Activated T-cell treated with anti-CD3 and anti-CD28 coated beads, Interleukin-2, amount 50 U/mL, for 4 hours (primary cell): Measurements from ENCODE around the gene TULP4. TPM values are rescaled to one million over a fixed set of nuclear protein-coding genes. Genes with fewer than 3 reads are reported as not detected.

ENCODE experiments used
- ATAC-seq, 2 donors: fragments of 200-7000 bp; cut with Tn5 transposase; one replicate each; pipeline ENCODE4 v1.10.0; 2021
- DNase-seq: peaks from one replicate; pipeline ENCODE4 v3.0.0-alpha.2; 2020
- H3K27me3 Mint-ChIP-seq: one replicate; pipeline ENCODE4 v1.8.0; 2021; ENCODE audit warnings: low read depth, mixed read lengths
- H3K36me3 Mint-ChIP-seq: one replicate; pipeline ENCODE4 v1.8.0; 2022; ENCODE audit warnings: mixed read lengths; ENCODE audit not compliant: insufficient read depth
- H3K4me1 Mint-ChIP-seq: one replicate; pipeline ENCODE4 v1.8.0; 2021; ENCODE audit warnings: low read depth, mixed read lengths
- H3K4me3 Mint-ChIP-seq: one replicate; pipeline ENCODE4 v1.8.0; 2021; ENCODE audit warnings: mild to moderate bottlenecking, moderate library complexity, mixed read lengths
- H3K9me3 Mint-ChIP-seq: one replicate; pipeline ENCODE4 v1.8.0; 2021; ENCODE audit warnings: mixed read lengths
- total RNA-seq, 3 donors: library from RNA; stranded (reverse); gene quantifications; one replicate each; pipeline ENCODE4 v1.2.1, GENCODE V29; 2021

Gene TULP4
- total RNA-seq, 3 donors from 2014 or later, result 23.4 to 24.8 (median 23.9) TPM

DNA sequence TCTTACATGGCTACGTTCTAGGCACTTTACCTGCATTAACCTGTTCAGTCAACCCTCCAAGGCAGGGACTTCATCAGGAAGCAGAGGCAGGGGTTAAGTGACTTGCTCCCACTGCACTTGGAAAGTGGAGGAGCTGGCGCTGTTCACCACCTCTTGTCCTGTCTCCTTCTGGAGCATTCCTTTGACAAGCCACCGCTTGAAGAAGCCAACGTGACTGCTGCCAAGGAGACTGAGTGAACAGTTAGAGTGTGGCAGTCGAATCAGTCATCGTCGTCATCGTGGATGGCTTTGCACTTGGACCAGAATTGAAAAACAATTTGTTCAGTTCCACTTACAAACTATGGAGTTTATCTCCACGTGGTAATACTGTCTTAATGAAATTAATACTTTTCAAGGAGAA is 60.9 kb downstream of the TULP4 start:
- Mint-ChIP-seq H3K27me3 (no peaks in the 10 kb centered on the region), H3K9me3 (no peaks in the 10 kb centered on the region), H3K4me1 (no peaks in the 10 kb centered on the region), H3K36me3 (peaks cover 6% of the 10 kb centered on the region), H3K4me3 (no peak overlapping the region)
- DNase-seq (no peak), ATAC-seq (no peak)

GRCh38 chr6:158374020-158374419 is 61.8 kb downstream of the TULP4 start:
- H3K9me3 Mint-ChIP-seq, result no peaks in the 10 kb centered on the region
- H3K4me3 Mint-ChIP-seq, result no peak overlapping the region
- DNase-seq (no peak), ATAC-seq (no peak)
- H3K4me1 Mint-ChIP-seq, result peaks cover 3% of the 10 kb centered on the region
- peaks cover 6% of the 10 kb centered on the region for H3K36me3 Mint-ChIP-seq
- H3K27me3 Mint-ChIP-seq, result no peaks in the 10 kb centered on the region

DNA sequence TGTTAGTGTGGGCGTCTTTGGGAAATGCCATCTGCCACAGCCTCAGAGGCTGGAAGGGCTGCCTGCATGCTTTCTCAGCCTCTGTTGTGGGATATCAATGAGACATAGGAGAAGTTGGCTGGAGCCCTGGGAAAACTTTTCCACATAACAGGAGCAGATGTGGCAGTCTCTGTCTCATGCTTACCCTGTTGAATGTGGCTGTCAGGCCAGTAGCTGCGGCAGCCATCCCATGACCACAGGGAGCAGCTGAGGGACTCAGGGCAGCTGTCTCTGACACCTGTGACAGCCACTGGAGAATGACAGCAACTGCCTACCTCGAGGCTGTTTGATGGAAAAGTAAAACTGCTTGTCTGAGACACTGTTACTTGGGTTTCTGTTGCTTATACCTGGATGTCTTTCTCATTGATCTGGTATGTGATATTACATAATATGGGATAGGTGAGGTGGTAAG is 64.4 kb downstream of the TULP4 start:
- peaks cover 6% of the 10 kb centered on the region for H3K36me3 Mint-ChIP-seq
- no peaks in the 10 kb centered on the region for H3K9me3 Mint-ChIP-seq
- ATAC-seq (no peak), DNase-seq (no peak)
- no peaks in the 10 kb centered on the region for H3K27me3 Mint-ChIP-seq
- no peak overlapping the region for H3K4me3 Mint-ChIP-seq
- H3K4me1 Mint-ChIP-seq, result peaks cover 10% of the 10 kb centered on the region

- no peak for ATAC-seq
- DNase-seq, result no peak
- peaks cover 13% of the 10 kb centered on the region for H3K4me1 Mint-ChIP-seq
- H3K36me3 Mint-ChIP-seq, result peaks cover 3% of the 10 kb centered on the region
- H3K9me3 Mint-ChIP-seq, result no peaks in the 10 kb centered on the region
- no peak overlapping the region for H3K4me3 Mint-ChIP-seq
- H3K27me3 Mint-ChIP-seq, result no peaks in the 10 kb centered on the region
Measured at GRCh38 chr6:158377860-158378259, 65.6 kb downstream of the TULP4 start.

DNA sequence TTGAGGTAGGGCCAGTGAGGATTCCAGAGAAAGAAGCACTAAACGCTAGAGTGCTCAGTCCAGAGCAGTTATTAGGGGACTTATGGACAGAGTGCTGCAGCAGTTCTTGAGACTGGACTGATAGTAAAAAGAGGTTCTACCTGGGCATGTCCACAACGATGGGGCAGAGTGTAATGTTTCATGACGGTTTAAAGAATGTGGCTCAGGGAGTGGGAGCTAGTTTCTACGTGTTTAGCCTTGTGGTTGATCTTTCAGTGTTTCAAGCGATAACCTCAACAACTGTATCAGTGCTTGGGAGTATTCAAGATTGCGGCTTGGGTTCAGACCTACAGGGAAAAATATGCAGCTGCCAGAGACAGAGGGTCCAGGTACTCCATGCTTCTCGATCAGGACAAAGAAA is 67.1 kb downstream of the TULP4 start:
- H3K9me3 Mint-ChIP-seq, result no peaks in the 10 kb centered on the region
- H3K4me1 Mint-ChIP-seq, result peaks cover 13% of the 10 kb centered on the region
- no peaks in the 10 kb centered on the region for H3K27me3 Mint-ChIP-seq
- no peaks in the 10 kb centered on the region for H3K36me3 Mint-ChIP-seq
- DNase-seq, result no peak
- no peak for ATAC-seq
- H3K4me3 Mint-ChIP-seq, result no peak overlapping the region

- Mint-ChIP-seq H3K4me1 (peaks cover 13% of the 10 kb centered on the region), H3K36me3 (no peaks in the 10 kb centered on the region), H3K9me3 (no peaks in the 10 kb centered on the region), H3K4me3 (no peak overlapping the region), H3K27me3 (no peaks in the 10 kb centered on the region)
- DNase-seq (no peak), ATAC-seq (no peak)
Measured at GRCh38 chr6:158381214-158381613, 68.9 kb downstream of the TULP4 start.

DNA sequence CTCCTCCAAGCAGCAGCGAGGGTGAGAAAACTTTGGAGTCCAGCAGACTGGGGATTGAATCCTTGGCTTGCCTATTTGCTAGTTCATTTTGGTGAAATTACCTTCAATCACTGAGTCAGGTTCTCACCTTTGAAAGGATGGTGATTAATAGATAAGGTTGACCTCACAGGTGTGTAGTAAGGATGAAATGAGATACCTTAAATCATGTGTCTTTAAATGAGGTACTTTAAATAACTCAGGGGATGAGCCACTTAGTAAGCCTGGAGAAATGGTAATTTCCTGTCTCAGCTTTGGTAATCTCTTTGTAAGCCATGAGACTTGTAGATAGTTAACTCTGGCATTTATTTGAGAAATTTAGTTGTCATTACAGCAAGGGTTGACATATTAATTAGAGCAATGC is 70.2 kb downstream of the TULP4 start:
- Mint-ChIP-seq H3K9me3 (no peaks in the 10 kb centered on the region), H3K4me1 (peaks cover 16% of the 10 kb centered on the region), H3K4me3 (no peak overlapping the region), H3K36me3 (no peaks in the 10 kb centered on the region), H3K27me3 (no peaks in the 10 kb centered on the region)
- no peak for ATAC-seq
- no peak for DNase-seq

DNA sequence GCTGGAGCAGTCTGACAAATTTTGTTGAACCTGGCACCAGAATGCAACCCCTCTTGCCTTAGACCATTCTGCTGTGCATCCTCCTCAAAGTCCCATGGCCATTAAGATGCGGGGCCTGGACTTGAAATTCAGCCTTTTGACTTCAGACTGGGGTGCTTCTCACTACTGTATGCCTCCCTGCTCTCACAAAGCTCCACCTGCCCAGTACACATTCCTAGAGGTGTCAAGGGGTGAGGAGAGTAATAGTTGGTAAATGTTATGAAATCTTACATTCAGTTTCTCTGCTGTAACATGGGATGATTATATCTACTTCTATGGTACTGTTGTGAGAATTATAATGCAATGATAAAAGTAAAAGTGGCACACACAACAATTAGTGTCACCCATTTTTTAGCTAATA is 70.8 kb downstream of the TULP4 start:
- H3K36me3 Mint-ChIP-seq, result no peaks in the 10 kb centered on the region
- H3K27me3 Mint-ChIP-seq, result no peaks in the 10 kb centered on the region
- DNase-seq (no peak), ATAC-seq (no peak)
- H3K4me1 Mint-ChIP-seq, result peaks cover 16% of the 10 kb centered on the region
- H3K4me3 Mint-ChIP-seq, result no peak overlapping the region
- H3K9me3 Mint-ChIP-seq, result no peaks in the 10 kb centered on the region

DNA sequence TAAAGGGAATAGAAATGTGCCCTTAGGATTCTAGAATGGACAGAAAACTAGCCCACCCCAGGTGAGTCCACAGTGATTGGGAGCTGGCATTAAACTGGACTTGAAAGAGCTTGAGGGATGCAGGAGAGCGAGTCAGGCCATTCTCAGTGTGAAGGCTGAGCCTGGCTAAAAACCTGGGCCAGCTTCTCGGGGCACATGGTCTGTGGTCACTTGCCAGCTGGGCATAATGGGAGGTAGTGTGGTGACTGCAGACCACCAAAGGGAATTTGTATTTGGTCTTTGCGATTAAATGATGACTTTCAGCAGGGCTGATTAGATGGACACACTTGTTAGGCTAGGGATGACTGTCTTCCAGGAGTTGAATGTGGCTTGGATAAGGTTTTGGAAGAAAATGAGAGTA is 71.3 kb downstream of the TULP4 start:
- Mint-ChIP-seq H3K9me3 (no peaks in the 10 kb centered on the region), H3K4me1 (peaks cover 14% of the 10 kb centered on the region), H3K4me3 (no peak overlapping the region), H3K36me3 (no peaks in the 10 kb centered on the region), H3K27me3 (no peaks in the 10 kb centered on the region)
- ATAC-seq (no peak), DNase-seq (no peak)

DNA sequence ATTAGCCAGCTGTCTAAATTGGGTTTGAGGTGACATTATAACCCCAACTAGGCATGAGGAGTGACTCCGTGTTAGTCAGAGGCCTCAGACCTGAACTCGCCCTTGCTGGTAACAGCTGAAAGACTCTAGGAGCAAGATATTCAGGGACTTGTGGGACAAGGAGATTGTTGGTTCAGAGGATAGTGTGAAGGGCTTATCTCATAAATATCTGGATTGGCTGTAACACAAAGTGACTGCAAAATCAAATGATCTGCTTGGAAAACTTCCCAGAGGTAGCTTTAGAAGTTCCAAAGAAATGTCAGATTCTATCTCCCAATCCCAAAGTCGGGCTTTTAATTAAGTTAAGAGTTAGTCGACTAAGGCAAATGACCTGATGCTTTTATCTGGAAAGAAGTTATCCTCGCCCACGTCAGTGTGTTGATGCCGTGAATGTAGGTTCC is 72.4 kb downstream of the TULP4 start:
- ATAC-seq (no peak), DNase-seq (no peak)
- peaks cover 10% of the 10 kb centered on the region for H3K4me1 Mint-ChIP-seq
- no peaks in the 10 kb centered on the region for H3K36me3 Mint-ChIP-seq
- H3K9me3 Mint-ChIP-seq, result no peaks in the 10 kb centered on the region
- H3K4me3 Mint-ChIP-seq, result no peak overlapping the region
- no peaks in the 10 kb centered on the region for H3K27me3 Mint-ChIP-seq

DNA sequence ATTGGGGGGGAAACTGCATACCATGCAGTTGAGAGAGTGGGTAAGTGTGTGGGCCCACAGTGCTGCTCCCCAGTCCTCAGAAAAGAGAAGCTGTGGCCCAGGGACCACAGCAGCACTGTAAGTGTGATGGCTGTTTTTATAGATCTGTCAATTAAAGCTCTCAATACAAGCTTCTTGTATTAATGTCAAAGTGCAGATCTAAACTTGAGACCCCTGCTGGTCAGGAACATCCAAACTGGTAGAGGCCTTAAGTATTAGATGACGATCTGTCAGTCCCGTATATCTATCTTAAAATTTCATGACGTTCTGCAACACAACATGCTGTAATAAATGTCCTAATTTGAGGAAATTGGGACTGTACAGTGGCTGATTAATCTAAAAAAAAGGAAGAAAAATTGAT is 74.8 kb downstream of the TULP4 start:
- H3K27me3 Mint-ChIP-seq, result no peaks in the 10 kb centered on the region
- H3K36me3 Mint-ChIP-seq, result peaks cover 6% of the 10 kb centered on the region
- no peaks in the 10 kb centered on the region for H3K9me3 Mint-ChIP-seq
- H3K4me3 Mint-ChIP-seq, result no peak overlapping the region
- DNase-seq (no peak), ATAC-seq (no peak)
- H3K4me1 Mint-ChIP-seq, result peaks cover 10% of the 10 kb centered on the region

DNA sequence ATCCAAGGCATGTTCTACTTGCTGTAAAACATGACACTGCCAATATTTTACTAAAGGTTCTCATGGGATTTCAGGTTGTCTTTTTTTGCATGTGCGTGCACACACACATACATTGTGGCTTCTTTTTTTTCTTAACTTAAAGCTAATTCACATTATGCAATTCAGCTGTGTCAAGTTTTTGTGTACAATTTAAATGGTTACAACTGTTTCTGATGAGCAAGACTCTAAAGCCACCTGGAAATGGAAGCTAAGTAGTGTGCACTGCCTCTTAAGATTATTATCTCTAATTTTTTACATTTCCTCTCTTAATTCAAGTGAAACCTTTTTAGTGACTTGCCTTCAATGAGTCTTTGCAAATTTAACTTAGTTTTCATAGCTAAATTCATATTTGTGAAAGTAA is 75.3 kb downstream of the TULP4 start:
- Mint-ChIP-seq H3K4me1 (peaks cover 6% of the 10 kb centered on the region), H3K36me3 (peaks cover 6% of the 10 kb centered on the region), H3K9me3 (no peaks in the 10 kb centered on the region), H3K27me3 (no peaks in the 10 kb centered on the region), H3K4me3 (no peak overlapping the region)
- ATAC-seq (no peak), DNase-seq (no peak)

DNA sequence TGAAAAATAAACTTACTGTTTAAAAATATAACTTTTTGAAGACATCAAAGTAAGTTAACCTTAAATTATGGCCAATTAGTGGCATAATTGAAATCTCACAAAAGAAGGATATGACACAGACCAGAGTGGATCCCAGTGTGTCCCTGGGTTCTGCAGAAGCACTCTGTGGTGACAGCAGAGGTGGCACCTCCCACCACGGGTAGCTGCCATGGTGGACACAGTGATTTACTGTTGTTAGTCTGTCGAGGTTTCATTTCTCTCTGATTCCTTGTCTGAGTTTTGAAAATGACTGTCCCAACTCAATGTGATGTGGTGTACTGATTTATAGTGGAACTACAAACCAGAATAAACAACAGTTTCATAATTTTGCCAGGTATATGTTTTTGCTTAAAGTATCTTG is 76.5 kb downstream of the TULP4 start:
- no peak for DNase-seq
- peaks cover 6% of the 10 kb centered on the region for H3K4me1 Mint-ChIP-seq
- no peaks in the 10 kb centered on the region for H3K9me3 Mint-ChIP-seq
- no peak overlapping the region for H3K4me3 Mint-ChIP-seq
- peaks cover 7% of the 10 kb centered on the region for H3K36me3 Mint-ChIP-seq
- ATAC-seq, result no peak
- no peaks in the 10 kb centered on the region for H3K27me3 Mint-ChIP-seq

GRCh38 chr6:158389193-158389919 is 77.1 kb downstream of the TULP4 start:
- DNase-seq (no peak), ATAC-seq (no peak)
- Mint-ChIP-seq H3K27me3 (no peaks in the 10 kb centered on the region), H3K9me3 (no peaks in the 10 kb centered on the region), H3K4me3 (no peak overlapping the region), H3K36me3 (peaks cover 14% of the 10 kb centered on the region), H3K4me1 (peaks cover 6% of the 10 kb centered on the region)

- DNase-seq (no peak), ATAC-seq (no peak)
- peaks cover 14% of the 10 kb centered on the region for H3K36me3 Mint-ChIP-seq
- peaks cover 10% of the 10 kb centered on the region for H3K4me1 Mint-ChIP-seq
- H3K4me3 Mint-ChIP-seq, result no peak overlapping the region
- H3K27me3 Mint-ChIP-seq, result no peaks in the 10 kb centered on the region
- no peaks in the 10 kb centered on the region for H3K9me3 Mint-ChIP-seq
Measured at GRCh38 chr6:158391276-158391675, 79.0 kb downstream of the TULP4 start.
